PFSK-1 (cell line): ENCODE results near the gene GPC6.

Experiments
- POLR2AphosphoS5 ChIP-seq: IDR thresholded peaks from 2 replicates; pipeline ENCODE4 v1.6.1; 2012; ENCODE audit warnings: low read depth, mild to moderate bottlenecking, control low read depth, low read length, moderate library complexity
- TAF1 ChIP-seq: IDR thresholded peaks from 2 replicates; pipeline ENCODE4 v1.6.1; 2012; ENCODE audit warnings: low read length, control low read depth, borderline replicate concordance; ENCODE audit not compliant: insufficient read depth
- TF ChIP-seq, protein P1 (sequence below), 2 experiments: IDR thresholded peaks; 2 replicates each; pipeline versions ENCODE4 v1.6.1 to v1.8.0; 2011 to 2012; ENCODE audit warnings: low read depth in 2 of 2, low read length in 2 of 2, control low read depth in 1 of 2, inconsistent platforms in 1 of 2, mild to moderate bottlenecking in 1 of 2, moderate library complexity in 1 of 2; ENCODE audit not compliant: insufficient read depth in 1 of 2

DNA sequence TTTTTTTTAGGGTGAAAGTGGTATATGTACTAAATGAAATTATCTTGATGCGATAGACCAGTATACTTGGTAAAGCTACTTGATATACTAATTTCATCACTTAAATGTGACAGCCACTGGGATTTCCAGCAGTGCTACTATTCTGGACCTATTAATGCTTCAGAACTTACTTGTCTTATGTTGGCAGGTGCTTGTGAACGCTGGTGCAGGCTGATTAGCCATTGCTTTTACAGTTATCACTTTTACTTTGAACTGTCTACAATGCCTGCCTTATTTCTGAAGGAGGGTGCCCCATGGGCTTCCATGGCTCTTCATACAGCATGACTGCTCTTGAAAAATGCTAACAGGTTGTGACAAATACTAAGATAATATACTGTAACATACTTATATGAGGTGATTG lies 294.7 kb downstream of the GPC6 start:
- TF ChIP-seq, protein P1, sequence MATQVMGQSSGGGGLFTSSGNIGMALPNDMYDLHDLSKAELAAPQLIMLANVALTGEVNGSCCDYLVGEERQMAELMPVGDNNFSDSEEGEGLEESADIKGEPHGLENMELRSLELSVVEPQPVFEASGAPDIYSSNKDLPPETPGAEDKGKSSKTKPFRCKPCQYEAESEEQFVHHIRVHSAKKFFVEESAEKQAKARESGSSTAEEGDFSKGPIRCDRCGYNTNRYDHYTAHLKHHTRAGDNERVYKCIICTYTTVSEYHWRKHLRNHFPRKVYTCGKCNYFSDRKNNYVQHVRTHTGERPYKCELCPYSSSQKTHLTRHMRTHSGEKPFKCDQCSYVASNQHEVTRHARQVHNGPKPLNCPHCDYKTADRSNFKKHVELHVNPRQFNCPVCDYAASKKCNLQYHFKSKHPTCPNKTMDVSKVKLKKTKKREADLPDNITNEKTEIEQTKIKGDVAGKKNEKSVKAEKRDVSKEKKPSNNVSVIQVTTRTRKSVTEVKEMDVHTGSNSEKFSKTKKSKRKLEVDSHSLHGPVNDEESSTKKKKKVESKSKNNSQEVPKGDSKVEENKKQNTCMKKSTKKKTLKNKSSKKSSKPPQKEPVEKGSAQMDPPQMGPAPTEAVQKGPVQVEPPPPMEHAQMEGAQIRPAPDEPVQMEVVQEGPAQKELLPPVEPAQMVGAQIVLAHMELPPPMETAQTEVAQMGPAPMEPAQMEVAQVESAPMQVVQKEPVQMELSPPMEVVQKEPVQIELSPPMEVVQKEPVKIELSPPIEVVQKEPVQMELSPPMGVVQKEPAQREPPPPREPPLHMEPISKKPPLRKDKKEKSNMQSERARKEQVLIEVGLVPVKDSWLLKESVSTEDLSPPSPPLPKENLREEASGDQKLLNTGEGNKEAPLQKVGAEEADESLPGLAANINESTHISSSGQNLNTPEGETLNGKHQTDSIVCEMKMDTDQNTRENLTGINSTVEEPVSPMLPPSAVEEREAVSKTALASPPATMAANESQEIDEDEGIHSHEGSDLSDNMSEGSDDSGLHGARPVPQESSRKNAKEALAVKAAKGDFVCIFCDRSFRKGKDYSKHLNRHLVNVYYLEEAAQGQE (IDR thresholded peaks at IDR 0.05; ENCODE audit: insufficient read depth in 1 of 2, low read depth in 2 of 2, low read length in 2 of 2) = no peak
- TF ChIP-seq TAF1 (no peak), POLR2AphosphoS5 (no peak)
